22Rv1 (cell line): ENCODE data around the gene DHRS7.

Experiments used
- CTCF ChIP-seq: fragments of 450-650 bp; IDR thresholded peaks from 2 replicates; pipeline ENCODE4 v1.5.1; 2017; ENCODE audit warnings: mild to moderate bottlenecking
- ZFX ChIP-seq: fragments of 450-650 bp; IDR thresholded peaks from 2 replicates; pipeline ENCODE4 v1.6.1; 2017; ENCODE audit warnings: antibody characterized with exemption, borderline replicate concordance

- no peak for TF ChIP-seq CTCF
- no peak for TF ChIP-seq ZFX
Measured at GRCh38 chr14:60175255-60175902, 10.2 kb upstream of the DHRS7 start.
